Common myeloid progenitor, CD34-positive (primary cell): Measurements from ENCODE around the gene ABCG5.

Experiments used
- CTCF ChIA-PET: fragments of 350-600 bp; sonication (Branson Sonifier 250); formaldehyde crosslinking; loops from one replicate; lab custom pipeline; 2021; ENCODE audit warnings: antibody characterized with exemption; lab: Charles Lee
- POLR2A ChIA-PET: fragments of 350-600 bp; sonication (Branson Sonifier 250); formaldehyde crosslinking; loops from one replicate; lab custom pipeline; 2021; ENCODE audit warnings: antibody characterized with exemption; lab: Charles Lee
- DNase-seq, 3 donors: peaks; one replicate each; pipeline versions ENCODE4 v3.0.0 to v3.0.0-alpha.2; 2013
- H3K27ac ChIP-seq, 2 experiments: 1 replicate in 1 of 2; 2 replicates in 1 of 2; pipeline ENCODE4 v1.7.0; 2013; ENCODE audit warnings: inconsistent platforms in 2 of 2, low read length in 2 of 2, mild to moderate bottlenecking in 2 of 2, low read depth in 1 of 2, moderate library complexity in 1 of 2; ENCODE audit not compliant: severe bottlenecking in 2 of 2, insufficient read depth in 1 of 2, poor library complexity in 1 of 2
- H3K27me3 ChIP-seq, 5 experiments: replicated peaks in 2 of 5; 1 replicate in 3 of 5; 2 replicates in 2 of 5; pipeline versions ENCODE4 v1.6.1 to v1.7.0; 2013; ENCODE audit warnings: low read length in 4 of 5, mild to moderate bottlenecking in 2 of 5, moderate library complexity in 2 of 5, inconsistent platforms in 1 of 5; ENCODE audit not compliant: insufficient read depth in 5 of 5, control insufficient read depth in 4 of 5
- H3K36me3 ChIP-seq, 4 experiments: 1 replicate in 2 of 4; 2 replicates in 2 of 4; pipeline versions ENCODE4 v1.6.1 to v1.7.0; 2013; ENCODE audit warnings: low read length in 3 of 4, control low read depth in 1 of 4, mild to moderate bottlenecking in 1 of 4; ENCODE audit not compliant: control insufficient read depth in 4 of 4, insufficient read depth in 4 of 4
- H3K4me1 ChIP-seq, 4 experiments: 1 replicate in 3 of 4; 2 replicates in 1 of 4; pipeline versions ENCODE4 v1.6.1 to v1.7.1; 2013; ENCODE audit warnings: low read length in 3 of 4, mild to moderate bottlenecking in 3 of 4, control low read depth in 1 of 4, inconsistent platforms in 1 of 4, moderate library complexity in 1 of 4; ENCODE audit not compliant: control insufficient read depth in 4 of 4, insufficient read depth in 4 of 4; ENCODE audit errors: control extremely low read depth in 1 of 4
- H3K4me3 ChIP-seq, 7 experiments: 1 replicate in 4 of 7; 2 replicates in 3 of 7; pipeline versions ENCODE4 v1.5.1 to v1.7.0; 2013; ENCODE audit warnings: mild to moderate bottlenecking in 7 of 7, low read length in 6 of 7, moderate library complexity in 6 of 7, inconsistent platforms in 2 of 7, low read depth in 2 of 7, control low read depth in 1 of 7; ENCODE audit not compliant: insufficient read depth in 4 of 7, control insufficient read depth in 1 of 7; ENCODE audit errors: extremely low read depth in 1 of 7
- H3K9me3 ChIP-seq, 5 experiments: 1 replicate in 4 of 5; 2 replicates in 1 of 5; pipeline versions ENCODE4 v1.6.1 to v1.7.1; 2013; ENCODE audit warnings: low read length in 4 of 5, mild to moderate bottlenecking in 2 of 5, inconsistent platforms in 1 of 5, low read depth in 1 of 5, moderate library complexity in 1 of 5; ENCODE audit not compliant: control insufficient read depth in 4 of 5, insufficient read depth in 2 of 5; ENCODE audit errors: control extremely low read depth in 1 of 5
- WGBS: methylation state at CpG from one replicate; pipeline ENCODE4 v1.1.5; 2013; ENCODE audit not compliant: insufficient coverage; 5-methylcytosine and 5-hydroxymethylcytosine counted together

The ABCG5 gene

DNA sequence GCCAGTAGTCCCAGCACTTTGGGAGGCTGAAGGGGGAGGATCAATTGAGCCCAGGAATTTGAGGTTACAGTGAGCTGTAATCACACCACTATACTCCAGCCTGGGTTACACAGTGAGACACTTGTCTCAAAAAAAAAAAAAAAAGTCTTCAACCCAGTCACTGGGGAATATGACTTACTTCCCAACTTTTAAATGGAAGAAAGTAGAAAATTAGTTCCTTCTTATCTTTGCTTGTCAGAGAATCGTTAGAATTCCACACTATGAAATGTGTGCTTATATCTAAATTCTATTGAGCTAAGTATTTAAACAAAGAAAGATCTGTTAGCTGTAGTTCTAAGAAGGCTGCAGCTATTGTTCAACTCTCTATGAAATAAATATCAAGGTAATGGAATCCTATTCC, 42.4 kb downstream of the ABCG5 start:
- Histone ChIP-seq H3K4me3 (no peak overlapping the region), H3K36me3 (peaks cover 0 to 4% (median 3%) of the 10 kb centered on the region in 4 experiments), H3K27ac (no peak overlapping the region), H3K27me3 (no peaks in the 10 kb centered on the region), H3K9me3 (no peaks in the 10 kb centered on the region), H3K4me1 (no peaks in the 10 kb centered on the region)
- ChIA-PET CTCF (no interaction called here), POLR2A (no interaction called here)
- DNase-seq: no peak
- no CpG with 5 or more reads among the region's 1 CpG for WGBS

DNA sequence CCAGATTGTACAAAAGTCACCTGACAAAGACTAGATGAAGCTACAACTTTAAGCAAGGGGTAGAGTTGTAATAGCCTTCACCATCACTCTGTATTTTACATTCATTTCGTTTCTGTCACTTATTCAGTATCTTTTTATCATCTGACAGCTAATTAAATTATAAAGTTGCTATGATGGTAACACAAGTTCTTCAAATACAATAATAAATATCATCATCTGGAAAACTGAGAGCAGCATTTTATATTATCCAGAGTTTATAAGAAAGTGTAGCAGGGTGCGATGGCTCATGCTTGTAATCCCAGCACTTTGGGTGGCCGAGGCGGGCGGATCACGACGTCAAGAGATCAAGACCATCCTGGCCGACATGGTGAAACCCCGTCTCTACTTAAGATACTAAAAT, 43.7 kb downstream of the ABCG5 start:
- DNase-seq: no peak
- 95% methylated on average over 7 of the region's 9 CpGs for WGBS
- Histone ChIP-seq H3K27me3 (no peaks in the 10 kb centered on the region), H3K36me3 (peaks cover under 1 to 6% (median 3%) of the 10 kb centered on the region in 4 experiments), H3K9me3 (no peaks in the 10 kb centered on the region), H3K4me1 (no peaks in the 10 kb centered on the region), H3K27ac (no peak overlapping the region), H3K4me3 (no peak overlapping the region)
- CTCF ChIA-PET: no interaction called here
- POLR2A ChIA-PET: no interaction called here

DNA sequence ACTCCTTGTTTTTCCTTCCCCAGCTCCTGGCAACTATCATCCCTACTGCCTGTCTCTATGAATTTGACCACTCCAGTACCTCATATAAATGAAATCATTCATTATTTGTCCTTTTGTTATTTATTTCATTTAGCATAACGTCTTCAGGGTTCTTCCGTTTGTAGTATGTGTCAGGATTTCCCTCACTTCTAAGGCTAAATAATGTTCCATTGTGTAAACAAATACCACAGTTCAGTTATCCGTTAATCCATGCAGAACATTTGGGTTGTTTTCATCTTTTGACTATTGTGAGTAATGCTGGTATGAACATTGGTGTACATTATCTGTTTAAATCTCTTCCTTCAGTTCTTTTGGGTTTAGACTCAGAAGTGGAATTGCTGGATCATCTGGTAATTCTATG, 46.0 kb downstream of the ABCG5 start:
- no peak overlapping the region for H3K4me3 ChIP-seq
- ChIA-PET POLR2A (no interaction called here), CTCF (interaction anchor here (1.5 kb wide), 1 partner anchor 8 kb away, joined by 3 read pairs; no protein-coding TSS in a partner anchor)
- H3K4me1 ChIP-seq: no peaks in the 10 kb centered on the region
- no peak overlapping the region for H3K27ac ChIP-seq
- H3K9me3 ChIP-seq: no peaks in the 10 kb centered on the region
- no peak for DNase-seq
- H3K36me3 ChIP-seq: peaks cover 2 to 9% (median 3%) of the 10 kb centered on the region in 4 experiments
- H3K27me3 ChIP-seq: no peaks in the 10 kb centered on the region
- no CpG with 5 or more reads among the region's 3 CpGs for WGBS

DNA sequence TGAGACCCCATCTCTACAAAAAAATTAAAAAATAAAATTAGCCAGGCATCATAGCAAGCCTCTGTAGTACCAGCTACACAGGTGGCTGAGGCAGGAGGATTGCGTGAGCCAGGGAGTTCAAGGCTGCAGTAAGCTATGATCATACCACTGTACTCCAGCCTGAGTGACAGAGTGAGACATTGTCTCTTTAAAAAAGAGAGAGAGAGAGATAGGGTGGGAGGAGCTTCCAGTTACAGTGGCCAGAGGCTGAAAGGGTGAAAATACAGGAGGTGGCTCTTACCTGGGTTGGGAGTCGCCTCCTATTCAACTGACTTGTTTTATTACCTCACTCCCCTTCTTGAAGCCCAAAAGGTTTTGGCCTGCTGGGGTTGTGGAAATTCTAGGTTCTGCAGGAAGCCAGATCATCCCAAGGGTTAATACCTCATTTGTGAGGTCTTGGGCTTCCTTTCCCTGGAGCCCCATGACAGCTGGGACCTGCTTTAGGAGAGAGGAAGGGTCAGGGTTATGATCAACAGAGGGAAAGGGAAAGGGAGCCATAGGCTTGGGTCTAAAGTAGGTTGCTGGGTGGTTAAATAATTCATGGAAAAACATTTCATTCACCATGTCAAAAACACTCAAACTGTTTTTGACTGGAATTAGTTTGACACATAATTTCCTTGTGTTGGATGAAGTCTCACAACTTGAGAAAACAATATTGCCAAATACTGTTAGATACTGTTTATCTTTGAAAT, 47.4 kb downstream of the ABCG5 start:
- Histone ChIP-seq H3K4me1 (no peaks in the 10 kb centered on the region), H3K27me3 (no peaks in the 10 kb centered on the region), H3K27ac (no peak overlapping the region), H3K4me3 (no peak overlapping the region), H3K9me3 (no peaks in the 10 kb centered on the region), H3K36me3 (peaks cover 0 to 11% (median 2%) of the 10 kb centered on the region in 4 experiments)
- CTCF ChIA-PET: interaction anchor here (1.5 kb wide), 1 partner anchor 10 kb away, joined by 3 read pairs; no protein-coding TSS in a partner anchor
- POLR2A ChIA-PET: no interaction called here
- no peak for DNase-seq
- 100% methylated on average over 1 of the region's 2 CpGs for WGBS

DNA sequence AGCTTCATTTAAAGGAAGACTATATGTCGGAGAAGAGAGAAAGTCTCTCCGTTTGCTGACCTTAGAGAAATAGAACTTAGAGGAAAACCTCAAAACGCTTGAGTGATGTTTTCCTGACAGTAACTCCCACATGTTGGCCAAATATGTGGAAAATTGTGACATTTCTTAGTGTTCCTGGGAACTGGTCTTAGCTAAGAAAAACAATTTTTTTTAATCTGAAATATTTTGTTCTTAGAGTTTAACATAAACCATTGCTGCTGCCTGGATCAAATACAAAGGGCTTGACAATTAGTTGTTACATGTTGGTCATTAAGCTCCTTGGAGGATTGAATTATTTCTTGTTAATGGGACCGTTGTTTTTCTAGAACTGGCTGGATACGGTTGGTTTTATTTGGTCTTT, 48.5 kb downstream of the ABCG5 start:
- CTCF ChIA-PET: interaction anchor here (0.8 kb wide), 1 partner anchor 10 kb away, joined by 3 read pairs; no protein-coding TSS in a partner anchor
- WGBS: no CpG with 5 or more reads among the region's 5 CpGs

DNA sequence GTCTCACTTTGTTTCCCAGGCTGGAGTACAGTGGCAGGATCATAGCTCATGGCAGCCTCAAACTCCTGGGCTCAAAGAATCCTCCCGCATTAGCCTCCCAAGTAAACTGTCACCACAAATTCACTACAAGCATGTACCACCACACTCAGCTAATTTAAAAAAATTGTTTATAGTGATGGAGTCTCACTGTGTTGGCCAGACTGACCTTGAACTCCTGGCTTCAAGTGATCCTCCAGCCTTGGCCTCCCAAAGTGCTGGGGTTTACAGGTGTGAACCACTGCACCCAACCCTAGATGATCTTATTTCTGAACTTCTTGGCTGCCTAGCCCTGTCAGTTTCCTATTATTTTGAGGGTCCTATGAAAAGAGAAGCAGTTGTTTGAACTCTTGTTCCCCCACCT, 50.0 kb downstream of the ABCG5 start:
- Histone ChIP-seq H3K9me3 (no peaks in the 10 kb centered on the region), H3K27me3 (no peaks in the 10 kb centered on the region), H3K27ac (no peak overlapping the region), H3K4me3 (no peak overlapping the region), H3K4me1 (no peaks in the 10 kb centered on the region), H3K36me3 (peaks cover 0 to 11% (median 5%) of the 10 kb centered on the region in 4 experiments)
- ChIA-PET POLR2A (no interaction called here), CTCF (no interaction called here)
- no peak for DNase-seq
- 100% methylated on average over 1 of the region's 1 CpG for whole genome bisulfite sequencing

More for the DNA sequence above, 48.5 kb downstream of the ABCG5 start:
- H3K4me1 ChIP-seq: no peaks in the 10 kb centered on the region
- H3K27ac ChIP-seq: no peak overlapping the region
- no peaks in the 10 kb centered on the region for H3K27me3 ChIP-seq
- no peak overlapping the region for H3K4me3 ChIP-seq
- no peak for DNase-seq
- peaks cover 0 to 11% (median 2%) of the 10 kb centered on the region in 4 experiments for H3K36me3 ChIP-seq
- POLR2A ChIA-PET: no interaction called here
- H3K9me3 ChIP-seq: no peaks in the 10 kb centered on the region

DNA sequence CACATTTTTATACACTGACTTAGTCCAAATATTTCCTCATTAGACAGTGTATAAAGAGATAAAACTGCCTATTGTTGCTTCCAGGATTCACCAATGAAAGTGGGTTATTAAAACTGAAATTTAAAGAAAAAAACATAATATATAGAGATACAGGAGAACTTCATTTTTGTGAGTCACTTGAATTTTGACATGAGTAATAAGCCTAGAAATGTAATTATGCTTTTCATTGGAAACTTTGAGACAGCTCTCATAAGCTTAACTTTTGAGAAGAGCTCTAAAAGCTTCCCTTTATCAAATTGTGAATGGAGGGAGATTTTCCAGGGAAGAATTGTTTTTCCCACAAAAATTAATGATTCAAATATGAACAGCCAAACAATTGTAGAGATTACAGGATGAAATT, 50.7 kb downstream of the ABCG5 start:
- POLR2A ChIA-PET: no interaction called here
- Histone ChIP-seq H3K27me3 (no peaks in the 10 kb centered on the region), H3K27ac (no peak overlapping the region), H3K4me1 (no peaks in the 10 kb centered on the region), H3K4me3 (no peak overlapping the region), H3K36me3 (peaks cover 0 to 11% (median 5%) of the 10 kb centered on the region in 4 experiments), H3K9me3 (no peaks in the 10 kb centered on the region)
- no peak for DNase-seq
- CTCF ChIA-PET: no interaction called here
